Measurements from ENCODE around the gene JUP. TPM values are rescaled to one million over a fixed set of nuclear protein-coding genes. Genes with fewer than 3 reads are reported as not detected.

Gene JUP
- total and polyA plus RNA-seq, 8 donors, result 31.1 to 93.5 (median 45.2) TPM

- DNase-seq (no peak), ATAC-seq (peak in 2 of 4 donors; percentile 1 to 2), FAIRE-seq (no peak)
- intact Hi-C loops (cut with DNase I), result loop anchor here (2.0 to 10.0 kb wide), 3 partner anchors 63 to 217 kb away; no protein-coding TSS in a partner anchor
- TF ChIP-seq CTCF (IDR thresholded peaks at IDR 0.05), result no peak
- Histone ChIP-seq H3K27ac (no peak overlapping the region), H3K4me3 (no peak overlapping the region), H3K9me3 (no peaks in the 10 kb centered on the region), H3K27me3 (peaks cover 0 to 19% (median 3%) of the 10 kb centered on the region in 4 donors), H3K36me3 (no peaks in the 10 kb centered on the region), H3K4me1 (peaks cover 7 to 13% (median 11%) of the 10 kb centered on the region in 3 donors)
- 26 to 31% methylated on average over 5 of the region's 5 CpGs for WGBS, 2 donors
Measured at GRCh38 chr17:41737680-41738023, 48.9 kb downstream of the JUP start.

- intact Hi-C loops (cut with DNase I), result loop anchor here (2.0 to 10.0 kb wide), 3 partner anchors 64 to 218 kb away; no protein-coding TSS in a partner anchor
- H3K27ac ChIP-seq, result no peak overlapping the region
- peaks cover 0 to 19% (median 3%) of the 10 kb centered on the region in 4 donors for H3K27me3 ChIP-seq
- H3K4me1 ChIP-seq, result peaks cover 7 to 13% (median 11%) of the 10 kb centered on the region in 3 donors
- FAIRE-seq (no peak), DNase-seq (no peak), ATAC-seq (no peak)
- TF ChIP-seq CTCF (IDR thresholded peaks at IDR 0.05), result no peak
- WGBS, 2 donors, result 53 to 65% methylated on average over 16 to 17 of the region's 17 CpGs
- no peak overlapping the region for H3K4me3 ChIP-seq
- no peaks in the 10 kb centered on the region for H3K9me3 ChIP-seq
- no peaks in the 10 kb centered on the region for H3K36me3 ChIP-seq
Measured at GRCh38 chr17:41736983-41737679, 49.4 kb downstream of the JUP start.

GRCh38 chr17:41735744-41736143 is 50.8 kb downstream of the JUP start:
- H3K27ac ChIP-seq, result no peak overlapping the region
- DNase-seq (no peak), FAIRE-seq (no peak), ATAC-seq (no peak)
- H3K4me3 ChIP-seq, result no peak overlapping the region
- H3K27me3 ChIP-seq, result peaks cover 0 to 19% (median 3%) of the 10 kb centered on the region in 4 donors
- WGBS, 2 donors, result 63 to 75% methylated on average over 4 of the region's 4 CpGs
- no peak for TF ChIP-seq CTCF (IDR thresholded peaks at IDR 0.05)
- intact Hi-C loops (cut with DNase I), result loop anchor here (2.0 to 10.0 kb wide), 3 partner anchors 65 to 219 kb away; no protein-coding TSS in a partner anchor
- no peaks in the 10 kb centered on the region for H3K36me3 ChIP-seq
- peaks cover 7 to 13% (median 11%) of the 10 kb centered on the region in 3 donors for H3K4me1 ChIP-seq
- no peaks in the 10 kb centered on the region for H3K9me3 ChIP-seq

- H3K4me3 ChIP-seq, result peak overlapping the region; percentile 0 to 51 (median 24)
- ATAC-seq (peak in 3 of 4 donors; percentile 1 to 4 (median 4)), FAIRE-seq (no peak)
Measured at GRCh38 chr17:41734949-41735313, 51.6 kb downstream of the JUP start.

More at GRCh38 chr17:41734949-41735313, 51.6 kb downstream of the JUP start:
- H3K27ac ChIP-seq, result no peak overlapping the region
- H3K27me3 ChIP-seq, result peaks cover 0 to 19% (median 3%) of the 10 kb centered on the region in 4 donors
- TF ChIP-seq CTCF (IDR thresholded peaks at IDR 0.05), result no peak
- H3K9me3 ChIP-seq, result no peaks in the 10 kb centered on the region
- no peaks in the 10 kb centered on the region for H3K36me3 ChIP-seq
- H3K4me1 ChIP-seq, result peaks cover 7 to 13% (median 11%) of the 10 kb centered on the region in 3 donors
- intact Hi-C loops (cut with DNase I), result loop anchor here in 2 of 3 donors (10.0 kb wide), 2 partner anchors 70 to 220 kb away; no protein-coding TSS in a partner anchor
- 4% methylated on average over 23 of the region's 23 CpGs for WGBS, 2 donors
- DNase-seq, result no peak

All from pancreas (tissue), 10 donors.